Measurements from ENCODE around the gene OR8J3.

OR8J3 gene

GRCh38 chr11:56140151-56140661 lies at the start of gene OR8J3:
Gene OR8J3 (minus strand): TSS chr11:56140201. CDS start chr11:56137718, 2,483 bp downstream.
- no peak within 1 kb of the TSS for H3K4me3 ChIP-seq (ENCODE audit: low read depth, low read length)
- no peak for TF ChIP-seq CTCF (IDR thresholded peaks at IDR 0.05; ENCODE audit: low read depth, low read length, missing control alignments)
- DNase-seq (ENCODE audit: low read depth), result no peak

- TF ChIP-seq CTCF (IDR thresholded peaks at IDR 0.05; ENCODE audit: low read depth, low read length, missing control alignments), result no peak
- no peak for DNase-seq (ENCODE audit: low read depth)
- no peak overlapping the region for H3K4me3 ChIP-seq (ENCODE audit: low read depth, low read length)
Observed at GRCh38 chr11:56188602-56189001, 48.6 kb upstream of the OR8J3 start.

GRCh38 chr11:56183459-56183858 lies 43.5 kb upstream of the OR8J3 start:
- TF ChIP-seq CTCF (IDR thresholded peaks at IDR 0.05; ENCODE audit: low read depth, low read length, missing control alignments), result no peak
- H3K4me3 ChIP-seq (ENCODE audit: low read depth, low read length), result no peak overlapping the region
- no peak for DNase-seq (ENCODE audit: low read depth)

- no peak for TF ChIP-seq CTCF (IDR thresholded peaks at IDR 0.05; ENCODE audit: low read depth, low read length, missing control alignments)
- DNase-seq (ENCODE audit: low read depth), result no peak
- no peak within 1 kb of the TSS for H3K4me3 ChIP-seq (ENCODE audit: low read depth, low read length)
Observed at GRCh38 chr11:56176318-56176717, 36.3 kb upstream of the OR8J3 start, which contains the start of gene OR5J2. Gene OR5J2 (plus strand): TSS chr11:56176618. CDS start chr11:56176618, 0 bp downstream.

GRCh38 chr11:56172256-56172830 lies 32.3 kb upstream of the OR8J3 start:
- no peak for TF ChIP-seq CTCF (IDR thresholded peaks at IDR 0.05; ENCODE audit: low read depth, low read length, missing control alignments)

GRCh38 chr11:56163804-56164203 lies 23.8 kb upstream of the OR8J3 start:
- no peak overlapping the region for H3K4me3 ChIP-seq (ENCODE audit: low read depth, low read length)
- no peak for DNase-seq (ENCODE audit: low read depth)

More at GRCh38 chr11:56172256-56172830, 32.3 kb upstream of the OR8J3 start:
- no peak overlapping the region for H3K4me3 ChIP-seq (ENCODE audit: low read depth, low read length)
- no peak for DNase-seq (ENCODE audit: low read depth)

More at GRCh38 chr11:56163804-56164203, 23.8 kb upstream of the OR8J3 start:
- no peak for TF ChIP-seq CTCF (IDR thresholded peaks at IDR 0.05; ENCODE audit: low read depth, low read length, missing control alignments)
